ENCODE results near the gene FAM216B. TPM values are rescaled to one million over a fixed set of nuclear protein-coding genes. Genes with fewer than 3 reads are reported as not detected.

The FAM216B gene
- total and polyA plus RNA-seq, 2 of the 8 experiments (the other 6 are each of a cell fraction or from before 2014, with no cell fraction given), result not detected

GRCh38 chr13:42760951-42761350 is 20.4 kb upstream of the FAM216B start:
- CTCF ChIA-PET (ENCODE audit: partially characterized antibody), result interaction anchor here (1.8 kb wide), 1 partner anchor 8 kb away, joined by 9 read pairs; no protein-coding TSS in a partner anchor
- no peak overlapping the region for H4K5ac ChIP-seq (ENCODE audit: insufficient read length, low read depth, low read length)
- no peak for FAIRE-seq
- TF ChIP-seq MAFK (IDR thresholded peaks at IDR 0.05; ENCODE audit: low read depth, low read length) (no peak), SUZ12 (IDR thresholded peaks at IDR 0.05; ENCODE audit: low read length) (no peak), TAF7 (optimal IDR thresholded peaks at IDR 0.05; ENCODE audit: borderline replicate concordance, low read depth, low read length) (no peak)

More at GRCh38 chr13:42760951-42761350, 20.4 kb upstream of the FAM216B start:
- Histone ChIP-seq H2BK5ac (ENCODE audit: low read depth, low read length) (no peak overlapping the region), H3K4me1 (replicated peaks in 1 of 4; ENCODE audit: control insufficient read depth in 3 of 4, insufficient read depth in 4 of 4, low read length in 3 of 4) (no peaks in the 10 kb centered on the region), H3K4ac (replicated peaks; ENCODE audit: insufficient read length, low read depth, low read length) (no peak overlapping the region), H3K56ac (replicated peaks; ENCODE audit: insufficient read length, low read depth, low read length) (no peak overlapping the region), H3K27me3 (replicated peaks in 1 of 4; ENCODE audit: control insufficient read depth in 3 of 4, extremely low read depth in 1 of 4, insufficient read depth in 3 of 4, low read length in 3 of 4) (no peaks in the 10 kb centered on the region), H4K91ac (replicated peaks; ENCODE audit: insufficient read length, low read length) (no peak overlapping the region), H3K79me1 (ENCODE audit: low read depth, low read length) (no peaks in the 10 kb centered on the region), H3K23me2 (ENCODE audit: low read depth, low read length) (no peaks in the 10 kb centered on the region), H3K18ac (ENCODE audit: extremely low read depth, low read length) (no peak overlapping the region), H3K4me3 (ENCODE audit: extremely low read depth in 1 of 4, insufficient read depth in 2 of 4, low read depth in 3 of 4, low read length in 4 of 4) (no peak overlapping the region), H3K36me3 (ENCODE audit: control insufficient read depth in 2 of 4, insufficient read depth in 4 of 4, low read length in 3 of 4) (no peaks in the 10 kb centered on the region), H2BK20ac (ENCODE audit: low read length) (no peak overlapping the region), H3K23ac (ENCODE audit: insufficient read length) (no peak overlapping the region), H3K14ac (ENCODE audit: insufficient read length) (no peak overlapping the region), H3K79me2 (ENCODE audit: control insufficient read depth in 1 of 2, insufficient read depth in 2 of 2, low read length in 2 of 2) (no peaks in the 10 kb centered on the region), H2BK12ac (ENCODE audit: low read depth, low read length) (no peak overlapping the region), H3K9ac (replicated peaks in 1 of 4; ENCODE audit: extremely low read depth in 1 of 4, low read depth in 3 of 4, low read length in 3 of 4) (no peak overlapping the region), H3K9me3 (ENCODE audit: insufficient read depth in 2 of 2, low read depth in 1 of 2, low read length in 1 of 2) (no peaks in the 10 kb centered on the region), H2BK15ac (ENCODE audit: low read length) (no peak overlapping the region), H3K27ac (ENCODE audit: low read depth, low read length) (no peak overlapping the region), H2AK5ac (ENCODE audit: low read depth, low read length) (no peak overlapping the region), H4K8ac (ENCODE audit: extremely low read depth, insufficient read depth, low read length) (no peak overlapping the region), H2BK120ac (replicated peaks; ENCODE audit: low read depth, low read length) (no peak overlapping the region), H2AFZ (ENCODE audit: low read length) (no peak overlapping the region), H4K20me1 (replicated peaks in 1 of 2; ENCODE audit: control insufficient read depth in 1 of 2, insufficient read depth in 2 of 2, low read length in 2 of 2) (no peaks in the 10 kb centered on the region), H3K4me2 (ENCODE audit: insufficient read depth in 1 of 2, low read depth in 2 of 2, low read length in 2 of 2) (no peak overlapping the region)
- POLR2A ChIA-PET (ENCODE audit: partially characterized antibody), result no interaction called here
- 85% methylated on average over 5 of the region's 5 CpGs; no CpG with 5 or more reads in 1 of the 2 experiments for WGBS, 2 experiments (ENCODE audit: extremely low coverage in 1 of 2, insufficient coverage in 1 of 2, insufficient read length in 1 of 2, insufficient replicate concordance in 2 of 2, low coverage in 1 of 2, low lambda C conversion rate in 2 of 2, missing lambda C conversion rate in 1 of 2)
- no peak for DNase-seq (ENCODE audit: low read depth in 1 of 2, low spot score in 2 of 2)
